C4-2B (cell line): ENCODE data around the gene PMS2.

ENCODE experiments used
- ZFX ChIP-seq: fragments of 450-650 bp; IDR thresholded peaks from 2 replicates; pipeline ENCODE4 v1.6.1; 2017
- TF ChIP-seq, protein P1 (sequence below): fragments of 450-650 bp; conservative IDR thresholded peaks from 2 replicates; pipeline ENCODE4 v1.5.1; 2017; ENCODE audit warnings: mild to moderate bottlenecking

DNA sequence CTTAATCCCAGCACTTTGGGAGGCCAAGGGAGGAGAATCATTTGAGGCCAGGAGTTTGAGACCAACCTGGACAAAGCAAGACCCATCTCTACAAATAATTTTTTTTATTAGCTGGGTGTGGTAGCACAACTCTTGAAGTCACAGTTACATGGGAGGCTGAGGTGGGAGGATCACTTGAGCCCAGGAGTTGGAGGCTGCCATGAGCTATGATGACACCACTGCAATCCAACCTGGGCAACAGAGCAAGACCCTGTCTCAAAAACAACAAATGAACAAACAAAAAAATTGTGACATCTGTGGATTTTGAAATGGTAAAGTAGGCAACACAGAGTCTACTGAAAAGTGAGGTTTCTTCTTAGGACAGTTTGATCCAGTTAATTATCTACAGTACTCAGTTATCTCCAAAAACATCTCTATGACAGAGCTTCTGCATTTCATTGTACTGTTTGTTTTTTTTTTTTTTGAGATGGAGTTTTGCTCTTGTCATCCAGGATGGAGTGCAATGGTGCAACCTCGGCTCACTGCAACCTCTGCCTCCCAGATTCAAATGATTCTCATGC, 19.0 kb upstream of the PMS2 start:
- TF ChIP-seq, protein P1, sequence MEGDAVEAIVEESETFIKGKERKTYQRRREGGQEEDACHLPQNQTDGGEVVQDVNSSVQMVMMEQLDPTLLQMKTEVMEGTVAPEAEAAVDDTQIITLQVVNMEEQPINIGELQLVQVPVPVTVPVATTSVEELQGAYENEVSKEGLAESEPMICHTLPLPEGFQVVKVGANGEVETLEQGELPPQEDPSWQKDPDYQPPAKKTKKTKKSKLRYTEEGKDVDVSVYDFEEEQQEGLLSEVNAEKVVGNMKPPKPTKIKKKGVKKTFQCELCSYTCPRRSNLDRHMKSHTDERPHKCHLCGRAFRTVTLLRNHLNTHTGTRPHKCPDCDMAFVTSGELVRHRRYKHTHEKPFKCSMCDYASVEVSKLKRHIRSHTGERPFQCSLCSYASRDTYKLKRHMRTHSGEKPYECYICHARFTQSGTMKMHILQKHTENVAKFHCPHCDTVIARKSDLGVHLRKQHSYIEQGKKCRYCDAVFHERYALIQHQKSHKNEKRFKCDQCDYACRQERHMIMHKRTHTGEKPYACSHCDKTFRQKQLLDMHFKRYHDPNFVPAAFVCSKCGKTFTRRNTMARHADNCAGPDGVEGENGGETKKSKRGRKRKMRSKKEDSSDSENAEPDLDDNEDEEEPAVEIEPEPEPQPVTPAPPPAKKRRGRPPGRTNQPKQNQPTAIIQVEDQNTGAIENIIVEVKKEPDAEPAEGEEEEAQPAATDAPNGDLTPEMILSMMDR, result no peak
- no peak for TF ChIP-seq ZFX
